Effector memory CD4-positive, alpha-beta T cell (primary cell): Measurements from ENCODE around the gene ZNF366.

Experiments used
- DNase-seq, 3 donors: peaks; one replicate each; pipeline ENCODE4 v3.0.0-alpha.2; 2020
- H3K27ac ChIP-seq: 2 replicates; pipeline ENCODE4 v1.7.0; 2013; ENCODE audit warnings: mild to moderate bottlenecking, low read length, moderate library complexity; ENCODE audit not compliant: insufficient read depth, poor library complexity, severe bottlenecking
- H3K27me3 ChIP-seq: replicated peaks from 2 replicates; pipeline ENCODE4 v1.7.0; 2013; ENCODE audit warnings: mild to moderate bottlenecking, low read length; ENCODE audit not compliant: insufficient read depth, control insufficient read depth, poor library complexity, severe bottlenecking
- H3K36me3 ChIP-seq: 2 replicates; pipeline ENCODE4 v1.7.0; 2013; ENCODE audit warnings: mild to moderate bottlenecking, low read length, moderate library complexity; ENCODE audit not compliant: control insufficient read depth, insufficient read depth
- H3K4me1 ChIP-seq: 2 replicates; pipeline ENCODE4 v1.7.0; 2013; ENCODE audit warnings: low read length, mild to moderate bottlenecking; ENCODE audit not compliant: control insufficient read depth, insufficient read depth, poor library complexity, severe bottlenecking
- H3K4me3 ChIP-seq: 2 replicates; pipeline ENCODE4 v1.7.0; 2013; ENCODE audit warnings: low read length, low read depth, mild to moderate bottlenecking; ENCODE audit not compliant: insufficient read depth, poor library complexity, severe bottlenecking
- H3K9me3 ChIP-seq: 2 replicates; pipeline ENCODE4 v1.7.0; 2013; ENCODE audit warnings: mild to moderate bottlenecking, low read length, moderate library complexity; ENCODE audit not compliant: control insufficient read depth

Gene ZNF366

GRCh38 chr5:72402959-72403628 lies 104.1 kb downstream of the ZNF366 start:
- H3K27me3 ChIP-seq, result no peaks in the 10 kb centered on the region
- no peak overlapping the region for H3K4me3 ChIP-seq
- no peaks in the 10 kb centered on the region for H3K4me1 ChIP-seq
- H3K9me3 ChIP-seq, result no peaks in the 10 kb centered on the region
- no peaks in the 10 kb centered on the region for H3K36me3 ChIP-seq
- DNase-seq, result no peak
- no peak overlapping the region for H3K27ac ChIP-seq

- Histone ChIP-seq H3K27me3 (no peaks in the 10 kb centered on the region), H3K27ac (no peak overlapping the region)
Measured at GRCh38 chr5:72402381-72402890, 104.8 kb downstream of the ZNF366 start.

GRCh38 chr5:72400950-72401349 lies 106.3 kb downstream of the ZNF366 start:
- no peaks in the 10 kb centered on the region for H3K27me3 ChIP-seq
- DNase-seq, result no peak
- no peak overlapping the region for H3K27ac ChIP-seq
- H3K9me3 ChIP-seq, result no peaks in the 10 kb centered on the region
- H3K4me3 ChIP-seq, result no peak overlapping the region
- no peaks in the 10 kb centered on the region for H3K4me1 ChIP-seq
- no peaks in the 10 kb centered on the region for H3K36me3 ChIP-seq

More at GRCh38 chr5:72402381-72402890, 104.8 kb downstream of the ZNF366 start:
- H3K36me3 ChIP-seq, result no peaks in the 10 kb centered on the region
- no peaks in the 10 kb centered on the region for H3K4me1 ChIP-seq
- H3K9me3 ChIP-seq, result no peaks in the 10 kb centered on the region
- DNase-seq, result no peak
- no peak overlapping the region for H3K4me3 ChIP-seq

GRCh38 chr5:72397836-72398235 lies 109.4 kb downstream of the ZNF366 start:
- no peaks in the 10 kb centered on the region for H3K9me3 ChIP-seq
- no peaks in the 10 kb centered on the region for H3K27me3 ChIP-seq
- H3K27ac ChIP-seq, result no peak overlapping the region
- DNase-seq, result no peak
- no peaks in the 10 kb centered on the region for H3K4me1 ChIP-seq
- no peaks in the 10 kb centered on the region for H3K36me3 ChIP-seq
- no peak overlapping the region for H3K4me3 ChIP-seq

GRCh38 chr5:72394688-72395087 lies 112.5 kb downstream of the ZNF366 start:
- no peaks in the 10 kb centered on the region for H3K9me3 ChIP-seq
- H3K27me3 ChIP-seq, result no peaks in the 10 kb centered on the region
- H3K4me3 ChIP-seq, result no peak overlapping the region
- DNase-seq, result no peak
- H3K36me3 ChIP-seq, result no peaks in the 10 kb centered on the region
- H3K27ac ChIP-seq, result no peak overlapping the region
- no peaks in the 10 kb centered on the region for H3K4me1 ChIP-seq

DNA sequence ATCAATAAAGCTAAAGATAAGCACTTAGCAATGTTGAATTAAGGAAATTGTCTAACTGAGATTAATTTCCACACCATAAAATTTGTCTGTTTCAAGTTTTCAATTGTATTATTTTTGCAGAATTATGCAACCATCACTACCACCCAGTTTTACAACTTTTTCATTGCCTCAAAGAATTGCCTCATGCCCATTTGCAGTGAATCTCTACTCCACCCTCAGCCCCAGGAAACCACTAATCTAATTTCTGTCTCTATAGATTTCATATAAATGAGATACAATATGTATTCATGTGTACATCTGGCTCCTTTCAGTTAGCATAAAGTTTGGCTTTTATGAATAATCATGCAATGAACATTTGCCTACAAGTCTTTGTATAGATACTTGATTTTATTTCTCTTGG lies 114.2 kb downstream of the ZNF366 start:
- Histone ChIP-seq H3K9me3 (no peaks in the 10 kb centered on the region), H3K27ac (no peak overlapping the region), H3K36me3 (no peaks in the 10 kb centered on the region), H3K4me3 (no peak overlapping the region), H3K4me1 (no peaks in the 10 kb centered on the region), H3K27me3 (no peaks in the 10 kb centered on the region)
- DNase-seq, result no peak
